Ammon's horn (tissue), 1 donor: ENCODE data around the gene L3MBTL3.

Source experiments
- DNase-seq: peaks from one replicate; pipeline ENCODE4 v3.0.0-alpha.2; 2016; ENCODE audit warnings: low spot score

The L3MBTL3 gene

DNA sequence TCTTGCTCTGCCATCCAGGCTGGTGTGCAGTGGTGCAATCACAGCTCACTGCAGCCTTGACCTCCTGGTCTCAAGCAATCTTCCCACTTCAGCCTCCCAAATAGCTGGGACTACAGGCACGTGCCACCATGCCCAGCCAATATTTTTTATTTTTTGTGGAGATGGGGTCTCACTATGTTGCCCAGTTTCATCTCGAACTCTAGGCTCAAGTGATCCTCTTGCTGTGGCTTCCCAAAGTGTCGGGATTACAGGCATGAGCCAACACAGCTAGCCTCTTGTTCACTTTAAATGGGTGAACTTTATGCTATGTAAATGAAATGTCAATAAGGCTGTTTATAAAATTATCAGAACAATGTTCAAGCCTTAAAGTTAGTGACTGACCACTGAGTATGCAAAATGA, 167.3 kb downstream of the L3MBTL3 start:
- DNase-seq = no peak

- no peak for DNase-seq
Measured at GRCh38 chr6:130187335-130188206, 169.2 kb downstream of the L3MBTL3 start.

GRCh38 chr6:130188207-130188899, 170.0 kb downstream of the L3MBTL3 start:
- DNase-seq = no peak

GRCh38 chr6:130189531-130190397, 171.4 kb downstream of the L3MBTL3 start:
- DNase-seq = peak; percentile 3
